ENCODE data around the gene JPH3. TPM values are rescaled to one million over a fixed set of nuclear protein-coding genes. Genes with fewer than 3 reads are reported as not detected.

JPH3 gene
- total and polyA plus RNA-seq, 10 of the 15 experiments (the other 5 are each of a cell fraction or from before 2014, with no cell fraction given) = 0.05 TPM; not detected in 9

DNA sequence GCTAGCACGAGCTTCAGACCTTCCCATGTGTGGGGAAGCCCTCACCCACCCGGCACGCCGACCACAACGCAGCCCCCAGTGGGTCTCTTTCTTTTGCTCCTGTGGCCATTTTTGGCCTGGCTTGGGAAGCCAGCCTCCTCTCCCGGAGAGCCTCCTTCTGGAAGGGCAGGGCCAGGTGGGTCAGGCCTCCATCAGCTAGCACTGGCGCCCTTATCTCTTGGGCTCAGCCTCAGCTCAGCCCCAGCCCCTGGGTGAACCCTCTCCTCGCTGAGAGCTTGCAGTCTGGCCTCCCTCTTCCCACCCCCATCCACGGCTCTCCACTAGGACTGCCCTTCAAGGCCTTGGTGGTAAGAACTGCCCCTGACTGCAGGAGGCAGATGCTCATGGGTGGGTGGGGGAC, 14.7 kb upstream of the JPH3 start:
- no peak overlapping the region for H3K9ac ChIP-seq (ENCODE audit: control insufficient read depth, insufficient read depth, low read length)
- no peak for ATAC-seq
- TF ChIP-seq NFYA (IDR thresholded peaks at IDR 0.05; ENCODE audit: borderline replicate concordance, low read depth, low read length) (no peak), ESRRA (IDR thresholded peaks at IDR 0.05; ENCODE audit: low read length) (no peak), STAT3 (IDR thresholded peaks at IDR 0.05; ENCODE audit: low read depth, low read length) (no peak), NBN (IDR thresholded peaks at IDR 0.05) (no peak), POLR2AphosphoS2 (IDR thresholded peaks at IDR 0.05; ENCODE audit: low read depth, low read length) (no peak), RCOR1 (conservative IDR thresholded peaks at IDR 0.05; ENCODE audit: low read depth, low read length) (no peak), SUPT20H (IDR thresholded peaks at IDR 0.05; ENCODE audit: borderline replicate concordance, control insufficient read depth, low read depth, low read length) (no peak), DPF2 (IDR thresholded peaks at IDR 0.05) (no peak)
- TF ChIP-seq, protein P1, sequence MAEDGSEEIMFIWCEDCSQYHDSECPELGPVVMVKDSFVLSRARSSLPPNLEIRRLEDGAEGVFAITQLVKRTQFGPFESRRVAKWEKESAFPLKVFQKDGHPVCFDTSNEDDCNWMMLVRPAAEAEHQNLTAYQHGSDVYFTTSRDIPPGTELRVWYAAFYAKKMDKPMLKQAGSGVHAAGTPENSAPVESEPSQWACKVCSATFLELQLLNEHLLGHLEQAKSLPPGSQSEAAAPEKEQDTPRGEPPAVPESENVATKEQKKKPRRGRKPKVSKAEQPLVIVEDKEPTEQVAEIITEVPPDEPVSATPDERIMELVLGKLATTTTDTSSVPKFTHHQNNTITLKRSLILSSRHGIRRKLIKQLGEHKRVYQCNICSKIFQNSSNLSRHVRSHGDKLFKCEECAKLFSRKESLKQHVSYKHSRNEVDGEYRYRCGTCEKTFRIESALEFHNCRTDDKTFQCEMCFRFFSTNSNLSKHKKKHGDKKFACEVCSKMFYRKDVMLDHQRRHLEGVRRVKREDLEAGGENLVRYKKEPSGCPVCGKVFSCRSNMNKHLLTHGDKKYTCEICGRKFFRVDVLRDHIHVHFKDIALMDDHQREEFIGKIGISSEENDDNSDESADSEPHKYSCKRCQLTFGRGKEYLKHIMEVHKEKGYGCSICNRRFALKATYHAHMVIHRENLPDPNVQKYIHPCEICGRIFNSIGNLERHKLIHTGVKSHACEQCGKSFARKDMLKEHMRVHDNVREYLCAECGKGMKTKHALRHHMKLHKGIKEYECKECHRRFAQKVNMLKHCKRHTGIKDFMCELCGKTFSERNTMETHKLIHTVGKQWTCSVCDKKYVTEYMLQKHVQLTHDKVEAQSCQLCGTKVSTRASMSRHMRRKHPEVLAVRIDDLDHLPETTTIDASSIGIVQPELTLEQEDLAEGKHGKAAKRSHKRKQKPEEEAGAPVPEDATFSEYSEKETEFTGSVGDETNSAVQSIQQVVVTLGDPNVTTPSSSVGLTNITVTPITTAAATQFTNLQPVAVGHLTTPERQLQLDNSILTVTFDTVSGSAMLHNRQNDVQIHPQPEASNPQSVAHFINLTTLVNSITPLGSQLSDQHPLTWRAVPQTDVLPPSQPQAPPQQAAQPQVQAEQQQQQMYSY (CRISPR knock-in tag; IDR thresholded peaks at IDR 0.05) = no peak
- TF ChIP-seq, protein P2, sequence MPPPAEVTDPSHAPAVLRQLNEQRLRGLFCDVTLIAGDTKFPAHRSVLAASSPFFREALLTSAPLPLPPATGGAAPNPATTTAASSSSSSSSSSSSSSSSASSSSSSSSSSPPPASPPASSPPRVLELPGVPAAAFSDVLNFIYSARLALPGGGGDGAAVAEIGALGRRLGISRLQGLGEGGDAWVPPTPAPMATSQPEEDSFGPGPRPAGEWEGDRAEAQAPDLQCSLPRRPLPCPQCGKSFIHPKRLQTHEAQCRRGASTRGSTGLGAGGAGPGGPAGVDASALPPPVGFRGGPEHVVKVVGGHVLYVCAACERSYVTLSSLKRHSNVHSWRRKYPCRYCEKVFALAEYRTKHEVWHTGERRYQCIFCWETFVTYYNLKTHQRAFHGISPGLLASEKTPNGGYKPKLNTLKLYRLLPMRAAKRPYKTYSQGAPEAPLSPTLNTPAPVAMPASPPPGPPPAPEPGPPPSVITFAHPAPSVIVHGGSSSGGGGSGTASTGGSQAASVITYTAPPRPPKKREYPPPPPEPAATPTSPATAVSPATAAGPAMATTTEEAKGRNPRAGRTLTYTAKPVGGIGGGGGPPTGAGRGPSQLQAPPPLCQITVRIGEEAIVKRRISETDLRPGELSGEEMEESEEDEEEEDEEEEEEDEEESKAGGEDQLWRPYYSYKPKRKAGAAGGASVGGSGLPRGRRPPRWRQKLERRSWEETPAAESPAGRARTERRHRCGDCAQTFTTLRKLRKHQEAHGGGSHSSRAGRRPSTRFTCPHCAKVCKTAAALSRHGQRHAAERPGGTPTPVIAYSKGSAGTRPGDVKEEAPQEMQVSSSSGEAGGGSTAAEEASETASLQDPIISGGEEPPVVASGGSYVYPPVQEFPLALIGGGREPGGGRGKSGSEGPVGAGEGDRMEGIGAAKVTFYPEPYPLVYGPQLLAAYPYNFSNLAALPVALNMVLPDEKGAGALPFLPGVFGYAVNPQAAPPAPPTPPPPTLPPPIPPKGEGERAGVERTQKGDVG (CRISPR knock-in tag; IDR thresholded peaks at IDR 0.05) = no peak
- H3K36me3 ChIP-seq (ENCODE audit: control insufficient read depth in 2 of 2, insufficient read depth in 2 of 2, low read length in 1 of 2) = no peaks in the 10 kb centered on the region
- no peaks in the 10 kb centered on the region; a peak in 2 of 4 replicates for H3K27me3 ChIP-seq (replicated peaks in 1 of 2; ENCODE audit: control insufficient read depth in 2 of 2, insufficient read depth in 2 of 2, low read length in 1 of 2)
- H3K9me3 ChIP-seq (replicated peaks; ENCODE audit: control insufficient read depth, insufficient read depth, low read length) = no peaks in the 10 kb centered on the region
- DNase-seq (ENCODE audit: low read depth, low spot score) = no peak
- intact Hi-C loops (cut with micrococcal nuclease; ENCODE audit: unreplicated experiment) (no loop called here), in situ Hi-C loops (cut with MboI) (no loop called here)
- no peaks in the 10 kb centered on the region for H3K4me1 ChIP-seq (ENCODE audit: control insufficient read depth, insufficient read depth, low read length)
- CTCF ChIA-PET = interaction anchor here (1.7 kb wide), 1 partner anchor 49 kb away, joined by 3 read pairs; no protein-coding TSS in a partner anchor
- 32% methylated on average over 9 of the region's 9 CpGs for WGBS (ENCODE audit: insufficient coverage, insufficient replicate concordance, low lambda C conversion rate, missing lambda C conversion rate)
- no peak overlapping the region for H3K27ac ChIP-seq (ENCODE audit: control insufficient read depth, insufficient read depth)
- no TSS peak for BruUV-seq (replicated peaks)
- no peak overlapping the region for H2AFZ ChIP-seq (ENCODE audit: control insufficient read depth, low read depth, low read length)
- POLR2A ChIA-PET = no interaction called here
- no peak overlapping the region for H3K4me2 ChIP-seq (ENCODE audit: control insufficient read depth, insufficient read depth)
- no peaks in the 10 kb centered on the region for H3K79me2 ChIP-seq (ENCODE audit: control insufficient read depth, insufficient read depth, low read length)
- H3K4me3 ChIP-seq = no peak overlapping the region
- RAD21 ChIA-PET (ENCODE audit: unreplicated experiment) = interaction anchor here (2.3 kb wide), 1 partner anchor 182 kb away, joined by 11 read pairs; no protein-coding TSS in a partner anchor
- SMC1A ChIA-PET (ENCODE audit: uncharacterized antibody, unreplicated experiment) = interaction anchor here (1.4 kb wide), 1 partner anchor 10 kb away, joined by 3 read pairs; no protein-coding TSS in a partner anchor
- FAIRE-seq = no peak
- no peaks in the 10 kb centered on the region for H4K20me1 ChIP-seq (ENCODE audit: control insufficient read depth, insufficient read depth)

Measured in GM12878 (cell line).